Loucy (cell line): ENCODE measurements around the gene RTN4RL2.

Experiments
- H2AFZ ChIP-seq: fragments of 200-600 bp; sonication (generic); 2 replicates; pipeline ENCODE4 v1.6.0; 2016; ENCODE audit warnings: antibody characterized with exemption, mild to moderate bottlenecking, low read length, moderate library complexity
- H3F3A ChIP-seq: fragments of 200-600 bp; 2 replicates; pipeline ENCODE4 v1.6.0; 2016; ENCODE audit warnings: antibody characterized with exemption, low read depth, mild to moderate bottlenecking
- H3K27me3 ChIP-seq: fragments of 200-600 bp; sonication (generic); 2 replicates; pipeline ENCODE4 v1.6.1; 2014; ENCODE audit warnings: low read length, mild to moderate bottlenecking; ENCODE audit not compliant: insufficient read depth, poor library complexity, severe bottlenecking
- H3K36me3 ChIP-seq: fragments of 200-600 bp; sonication (generic); 2 replicates; pipeline ENCODE4 v1.6.1; 2016; ENCODE audit warnings: low read length; ENCODE audit not compliant: insufficient read depth
- H3K4me1 ChIP-seq: fragments of 200-600 bp; sonication (generic); 2 replicates; pipeline ENCODE4 v1.5.1; 2014; ENCODE audit warnings: low read length, mild to moderate bottlenecking; ENCODE audit not compliant: insufficient read depth, poor library complexity, severe bottlenecking
- H3K4me2 ChIP-seq: fragments of 200-600 bp; sonication (generic); 2 replicates; pipeline ENCODE4 v1.6.0; 2014; ENCODE audit warnings: antibody characterized with exemption, low read length, low read depth, mild to moderate bottlenecking; ENCODE audit not compliant: poor library complexity, severe bottlenecking
- H3K4me3 ChIP-seq: fragments of 200-600 bp; sonication (generic); 2 replicates; pipeline ENCODE4 v1.5.1; 2014; ENCODE audit warnings: low read length, mild to moderate bottlenecking, mixed read lengths; ENCODE audit not compliant: poor library complexity, severe bottlenecking
- H3K79me2 ChIP-seq: fragments of 200-600 bp; sonication (generic); 2 replicates; pipeline ENCODE4 v1.6.1; 2014; ENCODE audit warnings: low read length; ENCODE audit not compliant: insufficient read depth
- H3K9ac ChIP-seq: fragments of 200-600 bp; sonication (generic); 2 replicates; pipeline ENCODE4 v1.6.0; 2014; ENCODE audit warnings: mild to moderate bottlenecking, low read depth, low read length, moderate library complexity; ENCODE audit not compliant: poor library complexity, severe bottlenecking
- H3K9me2 ChIP-seq: fragments of 200-600 bp; sonication (generic); replicated peaks from 2 replicates; pipeline ENCODE4 v1.6.1; 2016; ENCODE audit warnings: low read depth, low read length, mixed read lengths
- H3K9me3 ChIP-seq: fragments of 200-600 bp; sonication (generic); 2 replicates; pipeline ENCODE4 v1.6.1; 2014; ENCODE audit warnings: mild to moderate bottlenecking, antibody characterized with exemption, low read length, low read depth; ENCODE audit not compliant: insufficient read depth
- H4K20me1 ChIP-seq: fragments of 200-600 bp; sonication (generic); 2 replicates; pipeline ENCODE4 v1.6.0; 2014; ENCODE audit warnings: antibody characterized with exemption, low read length, mild to moderate bottlenecking; ENCODE audit not compliant: insufficient read depth, poor library complexity, severe bottlenecking
- EZH2phosphoT487 ChIP-seq: fragments of 200-600 bp; IDR thresholded peaks from 2 replicates; pipeline ENCODE4 v1.6.1; 2018; ENCODE audit warnings: antibody characterized with exemption, mild to moderate bottlenecking, moderate library complexity, borderline replicate concordance
- TF ChIP-seq, protein P1 (sequence below): fragments of 200-600 bp; sonication (generic); conservative IDR thresholded peaks from 2 replicates; pipeline ENCODE4 v1.5.1; 2014; ENCODE audit warnings: mild to moderate bottlenecking, antibody characterized with exemption, low read length

RTN4RL2 gene

DNA sequence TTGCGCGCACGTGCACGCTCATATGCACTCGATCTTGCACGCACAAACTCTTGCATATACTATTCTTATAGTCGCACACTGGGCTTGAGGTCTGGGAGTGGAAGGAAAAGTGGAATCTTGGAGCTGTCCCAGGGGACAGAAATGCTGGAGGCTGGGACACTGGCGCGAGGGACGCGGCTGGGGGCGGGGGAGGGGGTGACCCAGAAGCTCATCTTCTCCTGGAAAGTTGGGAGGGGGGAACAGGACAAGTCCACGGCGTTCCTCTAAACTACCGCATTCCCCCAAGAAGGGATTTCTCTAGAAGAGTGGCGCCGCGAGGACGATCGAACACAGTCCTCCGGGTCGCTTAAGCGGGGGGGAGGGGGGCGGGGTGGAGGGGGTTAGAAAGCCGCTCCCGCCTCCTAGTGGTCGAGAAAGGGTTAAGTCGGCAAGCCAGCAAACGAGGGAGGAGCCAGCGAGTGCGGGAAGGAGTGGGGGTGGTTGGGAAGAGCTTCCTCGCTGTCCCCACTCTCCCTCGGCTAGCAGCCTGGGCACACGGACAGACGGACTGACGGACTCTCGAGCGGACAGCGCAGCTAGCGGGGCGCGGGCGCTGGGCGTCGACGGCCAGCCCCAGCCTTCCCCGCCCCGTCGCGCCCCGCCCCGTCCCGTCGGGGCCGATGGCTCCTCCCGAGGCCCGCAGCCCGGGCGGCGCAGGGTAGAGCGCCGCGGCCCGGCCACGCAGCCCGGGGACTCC, at the start of gene RTN4RL2:
RTN4RL2 (plus strand) TSS at position 507 of the 736 bp plus-strand sequence. CDS start 338 bp downstream, outside the sequence.
- H3K4me2 ChIP-seq, result peak within 1 kb of the TSS; percentile 83
- peak within 1 kb of the TSS; percentile 75 for H2AFZ ChIP-seq
- H3K4me3 ChIP-seq, result peak within 1 kb of the TSS; percentile 79
- H3F3A ChIP-seq, result no peaks in the 10 kb centered on the region
- no peaks in the 10 kb centered on the region for H3K79me2 ChIP-seq
- no peaks in the 10 kb centered on the region for H3K9me3 ChIP-seq
- peaks cover 44% of the 10 kb centered on the region for H3K4me1 ChIP-seq
- H3K36me3 ChIP-seq, result no peaks in the 10 kb centered on the region
- TF ChIP-seq EZH2phosphoT487, result no peak
- TF ChIP-seq, protein P1, sequence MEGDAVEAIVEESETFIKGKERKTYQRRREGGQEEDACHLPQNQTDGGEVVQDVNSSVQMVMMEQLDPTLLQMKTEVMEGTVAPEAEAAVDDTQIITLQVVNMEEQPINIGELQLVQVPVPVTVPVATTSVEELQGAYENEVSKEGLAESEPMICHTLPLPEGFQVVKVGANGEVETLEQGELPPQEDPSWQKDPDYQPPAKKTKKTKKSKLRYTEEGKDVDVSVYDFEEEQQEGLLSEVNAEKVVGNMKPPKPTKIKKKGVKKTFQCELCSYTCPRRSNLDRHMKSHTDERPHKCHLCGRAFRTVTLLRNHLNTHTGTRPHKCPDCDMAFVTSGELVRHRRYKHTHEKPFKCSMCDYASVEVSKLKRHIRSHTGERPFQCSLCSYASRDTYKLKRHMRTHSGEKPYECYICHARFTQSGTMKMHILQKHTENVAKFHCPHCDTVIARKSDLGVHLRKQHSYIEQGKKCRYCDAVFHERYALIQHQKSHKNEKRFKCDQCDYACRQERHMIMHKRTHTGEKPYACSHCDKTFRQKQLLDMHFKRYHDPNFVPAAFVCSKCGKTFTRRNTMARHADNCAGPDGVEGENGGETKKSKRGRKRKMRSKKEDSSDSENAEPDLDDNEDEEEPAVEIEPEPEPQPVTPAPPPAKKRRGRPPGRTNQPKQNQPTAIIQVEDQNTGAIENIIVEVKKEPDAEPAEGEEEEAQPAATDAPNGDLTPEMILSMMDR, result peak; percentile 34; the same call in 1 of the 2 replicates
- no peaks in the 10 kb centered on the region for H3K27me3 ChIP-seq
- peak within 1 kb of the TSS; percentile 64 for H3K9ac ChIP-seq
- no peaks in the 10 kb centered on the region for H4K20me1 ChIP-seq
- H3K9me2 ChIP-seq, result no peaks in the 10 kb centered on the region

DNA sequence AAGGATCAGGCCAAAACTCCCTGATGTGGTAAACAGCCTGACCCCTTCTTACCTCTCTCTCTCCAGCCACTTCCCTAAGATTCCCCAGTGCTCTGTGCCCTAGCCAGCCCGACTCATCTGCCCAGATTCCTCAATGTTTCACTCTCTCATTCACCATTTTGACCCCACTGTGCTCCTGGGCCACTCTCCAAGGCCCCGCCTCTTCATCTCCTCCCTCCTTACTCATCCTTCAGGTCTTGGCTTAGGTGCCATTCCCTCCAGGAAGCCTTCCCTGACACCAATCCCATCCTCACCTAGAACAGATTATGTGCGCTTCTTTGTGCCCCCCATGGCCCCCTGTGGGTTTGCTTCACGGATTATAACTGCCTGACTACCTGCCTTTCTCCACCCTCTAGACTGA, 46.6 kb upstream of the RTN4RL2 start:
- Histone ChIP-seq H3K9me2 (no peaks in the 10 kb centered on the region), H3F3A (no peaks in the 10 kb centered on the region), H3K4me2 (peak overlapping the region; percentile 25), H2AFZ (no peak overlapping the region), H3K79me2 (peaks cover 71% of the 10 kb centered on the region), H3K4me3 (no peak overlapping the region), H3K9ac (no peak overlapping the region), H3K4me1 (peaks cover 29% of the 10 kb centered on the region), H3K36me3 (peaks cover 93% of the 10 kb centered on the region), H4K20me1 (peaks cover 78% of the 10 kb centered on the region), H3K27me3 (peaks cover 4% of the 10 kb centered on the region), H3K9me3 (no peaks in the 10 kb centered on the region)
- TF ChIP-seq EZH2phosphoT487, result no peak
- TF ChIP-seq, protein P1, result no peak

DNA sequence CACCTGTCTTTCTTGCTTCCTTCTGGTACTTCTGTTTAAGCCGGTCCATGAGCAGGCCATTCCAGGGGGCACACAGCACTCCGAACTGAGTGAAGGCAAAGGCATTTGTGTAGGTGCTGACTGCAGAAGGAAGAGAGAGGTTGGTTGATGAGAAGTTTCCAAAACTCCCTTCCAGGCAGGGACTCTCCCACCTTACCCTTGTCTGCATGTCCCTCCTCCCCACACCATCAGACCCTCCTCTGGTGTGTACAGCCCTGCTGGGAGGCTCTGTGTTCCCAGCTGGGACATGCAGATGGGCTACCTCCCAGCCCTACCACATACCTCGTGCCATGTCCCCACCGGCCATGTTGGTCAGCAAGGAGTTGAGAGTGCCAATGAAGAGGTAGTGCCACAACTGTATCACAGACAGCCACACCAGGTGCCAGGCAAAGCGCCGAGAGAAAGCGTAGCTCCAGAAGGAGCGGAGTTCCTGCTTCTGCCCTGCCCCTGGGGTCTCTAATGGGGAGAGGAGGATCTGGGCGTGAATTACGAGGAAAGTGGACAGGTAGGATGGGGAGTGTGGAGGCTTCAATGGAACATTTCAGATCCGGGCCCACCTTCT, 45.6 kb upstream of the RTN4RL2 start:
- Histone ChIP-seq H3K4me2 (peak overlapping the region; percentile 18), H3K4me1 (peaks cover 22% of the 10 kb centered on the region), H4K20me1 (peaks cover 77% of the 10 kb centered on the region), H3F3A (no peaks in the 10 kb centered on the region), H3K9ac (no peak overlapping the region), H2AFZ (no peak overlapping the region), H3K4me3 (no peak overlapping the region), H3K9me3 (no peaks in the 10 kb centered on the region), H3K36me3 (peaks cover 87% of the 10 kb centered on the region), H3K9me2 (no peaks in the 10 kb centered on the region), H3K79me2 (peaks cover 80% of the 10 kb centered on the region), H3K27me3 (peaks cover 4% of the 10 kb centered on the region)
- TF ChIP-seq, protein P1, result no peak
- no peak for TF ChIP-seq EZH2phosphoT487
